ENCODE data around the gene MXD1. TPM values are rescaled to one million over a fixed set of nuclear protein-coding genes. Genes with fewer than 3 reads are reported as not detected.

MXD1 gene
- total and polyA plus RNA-seq, 9 of the 15 experiments (the other 6 are each of a cell fraction or from before 2014, with no cell fraction given), result 6.7 to 35.9 (median 11.0) TPM

- TF ChIP-seq, protein P1, sequence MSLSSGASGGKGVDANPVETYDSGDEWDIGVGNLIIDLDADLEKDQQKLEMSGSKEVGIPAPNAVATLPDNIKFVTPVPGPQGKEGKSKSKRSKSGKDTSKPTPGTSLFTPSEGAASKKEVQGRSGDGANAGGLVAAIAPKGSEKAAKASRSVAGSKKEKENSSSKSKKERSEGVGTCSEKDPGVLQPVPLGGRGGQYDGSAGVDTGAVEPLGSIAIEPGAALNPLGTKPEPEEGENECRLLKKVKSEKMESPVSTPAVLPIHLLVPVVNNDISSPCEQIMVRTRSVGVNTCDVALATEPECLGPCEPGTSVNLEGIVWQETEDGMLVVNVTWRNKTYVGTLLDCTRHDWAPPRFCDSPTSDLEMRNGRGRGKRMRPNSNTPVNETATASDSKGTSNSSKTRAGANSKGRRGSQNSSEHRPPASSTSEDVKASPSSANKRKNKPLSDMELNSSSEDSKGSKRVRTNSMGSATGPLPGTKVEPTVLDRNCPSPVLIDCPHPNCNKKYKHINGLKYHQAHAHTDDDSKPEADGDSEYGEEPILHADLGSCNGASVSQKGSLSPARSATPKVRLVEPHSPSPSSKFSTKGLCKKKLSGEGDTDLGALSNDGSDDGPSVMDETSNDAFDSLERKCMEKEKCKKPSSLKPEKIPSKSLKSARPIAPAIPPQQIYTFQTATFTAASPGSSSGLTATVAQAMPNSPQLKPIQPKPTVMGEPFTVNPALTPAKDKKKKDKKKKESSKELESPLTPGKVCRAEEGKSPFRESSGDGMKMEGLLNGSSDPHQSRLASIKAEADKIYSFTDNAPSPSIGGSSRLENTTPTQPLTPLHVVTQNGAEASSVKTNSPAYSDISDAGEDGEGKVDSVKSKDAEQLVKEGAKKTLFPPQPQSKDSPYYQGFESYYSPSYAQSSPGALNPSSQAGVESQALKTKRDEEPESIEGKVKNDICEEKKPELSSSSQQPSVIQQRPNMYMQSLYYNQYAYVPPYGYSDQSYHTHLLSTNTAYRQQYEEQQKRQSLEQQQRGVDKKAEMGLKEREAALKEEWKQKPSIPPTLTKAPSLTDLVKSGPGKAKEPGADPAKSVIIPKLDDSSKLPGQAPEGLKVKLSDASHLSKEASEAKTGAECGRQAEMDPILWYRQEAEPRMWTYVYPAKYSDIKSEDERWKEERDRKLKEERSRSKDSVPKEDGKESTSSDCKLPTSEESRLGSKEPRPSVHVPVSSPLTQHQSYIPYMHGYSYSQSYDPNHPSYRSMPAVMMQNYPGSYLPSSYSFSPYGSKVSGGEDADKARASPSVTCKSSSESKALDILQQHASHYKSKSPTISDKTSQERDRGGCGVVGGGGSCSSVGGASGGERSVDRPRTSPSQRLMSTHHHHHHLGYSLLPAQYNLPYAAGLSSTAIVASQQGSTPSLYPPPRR (CRISPR knock-in tag; IDR thresholded peaks at IDR 0.05; ENCODE audit: borderline replicate concordance), result no peak
- TF ChIP-seq JUNB (CRISPR knock-in tag; conservative IDR thresholded peaks at IDR 0.05) (peak; percentile 66), ZFPM2 (CRISPR knock-in tag; IDR thresholded peaks at IDR 0.05) (no peak), CHD1 (IDR thresholded peaks at IDR 0.05; ENCODE audit: low read length) (peak; percentile 83), HOMEZ (CRISPR knock-in tag; IDR thresholded peaks at IDR 0.05) (no peak), ASH1L (IDR thresholded peaks at IDR 0.05; ENCODE audit: borderline replicate concordance, low read depth, partially characterized antibody) (peak; percentile 94), KAT2B (IDR thresholded peaks at IDR 0.05; ENCODE audit: low read depth, low read length) (no peak), TBP (optimal IDR thresholded peaks at IDR 0.05; ENCODE audit: low read depth, low read length) (peak; percentile 86), CREB3L1 (IDR thresholded peaks at IDR 0.05; ENCODE audit: borderline replicate concordance, low read depth) (peak; percentile 97), HNRNPL (IDR thresholded peaks at IDR 0.05; ENCODE audit: low read depth, low read length) (peak; percentile 91), POLR2AphosphoS2 (IDR thresholded peaks at IDR 0.05; ENCODE audit: low read length) (peak; percentile 89; the same call in 1 of the 2 replicates), ZNF280A (IDR thresholded peaks at IDR 0.05; ENCODE audit: low read depth, partially characterized antibody) (no peak)
- TF ChIP-seq, protein P2, sequence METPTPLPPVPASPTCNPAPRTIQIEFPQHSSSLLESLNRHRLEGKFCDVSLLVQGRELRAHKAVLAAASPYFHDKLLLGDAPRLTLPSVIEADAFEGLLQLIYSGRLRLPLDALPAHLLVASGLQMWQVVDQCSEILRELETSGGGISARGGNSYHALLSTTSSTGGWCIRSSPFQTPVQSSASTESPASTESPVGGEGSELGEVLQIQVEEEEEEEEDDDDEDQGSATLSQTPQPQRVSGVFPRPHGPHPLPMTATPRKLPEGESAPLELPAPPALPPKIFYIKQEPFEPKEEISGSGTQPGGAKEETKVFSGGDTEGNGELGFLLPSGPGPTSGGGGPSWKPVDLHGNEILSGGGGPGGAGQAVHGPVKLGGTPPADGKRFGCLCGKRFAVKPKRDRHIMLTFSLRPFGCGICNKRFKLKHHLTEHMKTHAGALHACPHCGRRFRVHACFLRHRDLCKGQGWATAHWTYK (CRISPR knock-in tag; IDR thresholded peaks at IDR 0.05), result peak; percentile 78
Observed at GRCh38 chr2:69914164-69914949, 552 bp upstream of the MXD1 start (continued).

Measured in K562 (cell line).